ENCODE results near the gene DUSP1. TPM values are rescaled to one million over a fixed set of nuclear protein-coding genes. Genes with fewer than 3 reads are reported as not detected.

Gene DUSP1
- total and polyA plus RNA-seq, 2 donors from 2014 or later = 172 to 298 TPM

- peak in 1 of 5 donors; percentile 91 for DNase-seq
- H3K9ac ChIP-seq (ENCODE audit: low read length in 3 of 3) = no peak overlapping the region
- no peak for FAIRE-seq
- H3K4me1 ChIP-seq (ENCODE audit: control insufficient read depth in 2 of 3, insufficient read depth in 2 of 3, low read depth in 1 of 3, low read length in 3 of 3) = peaks cover 3 to 14% (median 11%) of the 10 kb centered on the region in 3 donors
- no peaks in the 10 kb centered on the region for H3K27me3 ChIP-seq (ENCODE audit: control insufficient read depth, insufficient read depth, low read length)
- no peaks in the 10 kb centered on the region for H3K9me3 ChIP-seq (ENCODE audit: control insufficient read depth in 2 of 3, insufficient read depth in 1 of 3, low read length in 3 of 3)
- no peak for TF ChIP-seq CTCF (IDR thresholded peaks at IDR 0.05; ENCODE audit: borderline replicate concordance, extremely low read depth, insufficient read depth)
- no peak overlapping the region for H3K4me3 ChIP-seq (ENCODE audit: low read length in 3 of 3)
- intact Hi-C loops (cut with DNase I) = no loop called here
- peak overlapping the region in 1 of 2 donors; percentile 25 for H3K27ac ChIP-seq (ENCODE audit: low read depth in 2 of 2, low read length in 2 of 2)
- H3K36me3 ChIP-seq (ENCODE audit: control insufficient read depth in 2 of 3, insufficient read depth in 3 of 3, low read length in 3 of 3) = no peaks in the 10 kb centered on the region
Measured at GRCh38 chr5:172744123-172745104, 26.6 kb downstream of the DUSP1 start.

- no peaks in the 10 kb centered on the region for H3K36me3 ChIP-seq (ENCODE audit: control insufficient read depth in 2 of 3, insufficient read depth in 3 of 3, low read length in 3 of 3)
- TF ChIP-seq CTCF (IDR thresholded peaks at IDR 0.05; ENCODE audit: borderline replicate concordance, extremely low read depth, insufficient read depth) = no peak
- H3K4me1 ChIP-seq (ENCODE audit: control insufficient read depth in 2 of 3, insufficient read depth in 2 of 3, low read depth in 1 of 3, low read length in 3 of 3) = peaks cover 3 to 8% (median 7%) of the 10 kb centered on the region in 3 donors
- no peak overlapping the region for H3K4me3 ChIP-seq (ENCODE audit: low read length in 3 of 3)
- intact Hi-C loops (cut with DNase I) = no loop called here
- H3K27ac ChIP-seq (ENCODE audit: low read depth in 2 of 2, low read length in 2 of 2) = peak overlapping the region in 1 of 2 donors; percentile 25
- H3K9ac ChIP-seq (ENCODE audit: low read length in 3 of 3) = no peak overlapping the region
- DNase-seq (peak in 1 of 5 donors; percentile 34), FAIRE-seq (no peak)
- no peaks in the 10 kb centered on the region for H3K27me3 ChIP-seq (ENCODE audit: control insufficient read depth, insufficient read depth, low read length)
- no peaks in the 10 kb centered on the region for H3K9me3 ChIP-seq (ENCODE audit: control insufficient read depth in 2 of 3, insufficient read depth in 1 of 3, low read length in 3 of 3)
Measured at GRCh38 chr5:172743112-172743959, 27.7 kb downstream of the DUSP1 start.

- no peaks in the 10 kb centered on the region for H3K27me3 ChIP-seq (ENCODE audit: control insufficient read depth, insufficient read depth, low read length)
- intact Hi-C loops (cut with DNase I) = no loop called here
- peaks cover 0 to 3% (median 2%) of the 10 kb centered on the region in 3 donors for H3K4me1 ChIP-seq (ENCODE audit: control insufficient read depth in 2 of 3, insufficient read depth in 2 of 3, low read depth in 1 of 3, low read length in 3 of 3)
- TF ChIP-seq CTCF (IDR thresholded peaks at IDR 0.05; ENCODE audit: borderline replicate concordance, extremely low read depth, insufficient read depth) = no peak
- no peaks in the 10 kb centered on the region for H3K36me3 ChIP-seq (ENCODE audit: control insufficient read depth in 2 of 3, insufficient read depth in 3 of 3, low read length in 3 of 3)
- no peak for FAIRE-seq
- H3K4me3 ChIP-seq (ENCODE audit: low read length in 3 of 3) = no peak overlapping the region
- no peak overlapping the region for H3K27ac ChIP-seq (ENCODE audit: low read depth in 2 of 2, low read length in 2 of 2)
- no peaks in the 10 kb centered on the region for H3K9me3 ChIP-seq (ENCODE audit: control insufficient read depth in 2 of 3, insufficient read depth in 1 of 3, low read length in 3 of 3)
- DNase-seq = no peak
- H3K9ac ChIP-seq (ENCODE audit: low read length in 3 of 3) = no peak overlapping the region
Measured at GRCh38 chr5:172741206-172741582, 29.8 kb downstream of the DUSP1 start.
